Umbilical cord (tissue), 2 donors: ENCODE data around the gene TGIF2. TPM values are rescaled to one million over a fixed set of nuclear protein-coding genes. Genes with fewer than 3 reads are reported as not detected.

ENCODE experiments used
- DNase-seq: peaks from one replicate; pipeline ENCODE4 v3.0.0-alpha.2; 2015; ENCODE audit warnings: low spot score
- total RNA-seq: library from RNA; depleted of rRNA; stranded (reverse); fragments of >200 nt; gene quantifications from one replicate; pipeline ENCODE4 v1.2.3, GENCODE V29; 2014; ENCODE audit warnings: low replicate concordance; ENCODE audit not compliant: insufficient read depth

TGIF2 gene
- 6.0 TPM for total RNA-seq

GRCh38 chr20:36573103-36573797, at the start of gene TGIF2:
Gene TGIF2 (plus strand): TSS chr20:36573597. CDS start chr20:36578775, 5,178 bp downstream.
- peak; percentile 92 for DNase-seq

- no peak for DNase-seq
These were observed 47.6 kb upstream of the TGIF2 start for GRCh38 chr20:36525620-36526365.

- no peak for DNase-seq
These were observed 46.8 kb upstream of the TGIF2 start for GRCh38 chr20:36526521-36527011.

- no peak for DNase-seq
These were observed 45.9 kb upstream of the TGIF2 start for GRCh38 chr20:36527331-36528125.

- DNase-seq, result no peak
These were observed 45.1 kb upstream of the TGIF2 start for GRCh38 chr20:36528176-36528874.

- no peak for DNase-seq
These were observed 44.5 kb upstream of the TGIF2 start for GRCh38 chr20:36528875-36529417.

GRCh38 chr20:36532388-36532787, 41.0 kb upstream of the TGIF2 start:
- DNase-seq, result no peak

- DNase-seq, result no peak
These were observed 40.6 kb upstream of the TGIF2 start for GRCh38 chr20:36532822-36533221.

- no peak for DNase-seq
These were observed 35.2 kb upstream of the TGIF2 start for GRCh38 chr20:36538026-36538722.

- DNase-seq, result no peak
These were observed 32.7 kb upstream of the TGIF2 start for GRCh38 chr20:36540551-36541211.

GRCh38 chr20:36541227-36541767, 32.1 kb upstream of the TGIF2 start, which contains the start of gene MYL9:
Gene MYL9 (plus strand): TSS chr20:36541519. CDS start chr20:36544885, 3,366 bp downstream.
- DNase-seq, result peak; percentile 92

GRCh38 chr20:36541768-36542488, 31.5 kb upstream of the TGIF2 start:
- DNase-seq, result peak; percentile 70

GRCh38 chr20:36542516-36543183, 30.7 kb upstream of the TGIF2 start:
- no peak for DNase-seq

- DNase-seq, result peak; percentile 39
These were observed 29.9 kb upstream of the TGIF2 start for GRCh38 chr20:36543184-36544133.

GRCh38 chr20:36544134-36545018, 29.0 kb upstream of the TGIF2 start:
- no peak for DNase-seq

- no peak for DNase-seq
These were observed 27.2 kb upstream of the TGIF2 start for GRCh38 chr20:36546111-36546736.
